Hematopoietic multipotent progenitor cell treated with erythropoietin and hydrocortisone succinate and interleukin-3 and kit ligand, for 8 days (in vitro differentiated cells): ENCODE results near the gene SLC39A7.
A peak's percentile ranks its signal among the peaks of the same experiment; 100 is the strongest.

ENCODE experiments used
- DNase-seq: peaks from one replicate; pipeline ENCODE4 v3.0.0-alpha.2; 2015

SLC39A7 gene, protein sequence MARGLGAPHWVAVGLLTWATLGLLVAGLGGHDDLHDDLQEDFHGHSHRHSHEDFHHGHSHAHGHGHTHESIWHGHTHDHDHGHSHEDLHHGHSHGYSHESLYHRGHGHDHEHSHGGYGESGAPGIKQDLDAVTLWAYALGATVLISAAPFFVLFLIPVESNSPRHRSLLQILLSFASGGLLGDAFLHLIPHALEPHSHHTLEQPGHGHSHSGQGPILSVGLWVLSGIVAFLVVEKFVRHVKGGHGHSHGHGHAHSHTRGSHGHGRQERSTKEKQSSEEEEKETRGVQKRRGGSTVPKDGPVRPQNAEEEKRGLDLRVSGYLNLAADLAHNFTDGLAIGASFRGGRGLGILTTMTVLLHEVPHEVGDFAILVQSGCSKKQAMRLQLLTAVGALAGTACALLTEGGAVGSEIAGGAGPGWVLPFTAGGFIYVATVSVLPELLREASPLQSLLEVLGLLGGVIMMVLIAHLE

DNA sequence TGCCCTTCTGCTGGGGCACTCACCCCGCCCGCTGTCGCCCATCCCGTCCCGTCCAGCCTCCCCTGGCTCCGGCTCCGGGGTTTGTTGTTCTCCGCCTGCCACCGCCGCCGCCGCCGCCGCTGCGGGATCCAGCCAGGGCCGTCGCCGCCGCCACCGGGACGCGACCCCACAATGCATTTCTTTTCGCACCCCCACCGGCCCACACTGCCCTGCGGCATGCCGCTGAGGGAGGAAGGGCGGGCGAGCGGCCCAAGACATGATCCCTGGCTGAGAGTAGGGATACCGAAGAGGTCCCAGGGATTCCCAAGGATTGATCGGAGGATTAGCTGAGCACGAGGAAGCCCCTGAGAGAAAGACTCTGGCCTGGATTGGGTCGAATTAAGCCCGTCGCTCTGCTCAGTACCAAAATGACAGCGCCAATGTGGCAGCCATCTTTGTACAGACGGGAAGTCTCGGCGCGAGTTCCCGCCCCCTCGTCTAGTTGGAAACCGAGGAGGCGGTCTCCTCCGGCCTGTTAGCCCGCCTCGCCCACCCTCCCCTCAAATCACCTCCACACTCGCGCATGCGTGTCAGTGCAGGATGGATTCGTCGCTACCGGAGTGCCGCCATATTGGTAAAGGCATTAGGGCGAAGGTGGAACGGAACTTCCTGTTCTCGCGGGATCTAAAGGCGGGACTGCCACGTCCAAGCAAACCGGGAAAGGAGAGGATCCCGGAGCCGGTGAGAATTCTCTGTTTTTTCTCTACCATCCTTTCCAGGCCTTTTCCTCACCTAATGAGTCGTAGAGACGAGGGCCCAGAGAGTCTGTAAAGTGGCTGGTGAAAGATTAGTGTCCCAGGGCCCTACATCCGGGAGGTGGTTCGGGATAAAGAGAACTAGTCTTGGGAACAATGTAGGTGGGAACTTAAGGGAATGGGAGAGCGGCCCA is at the start of gene SLC39A7, which contains the start of gene RXRB:
Gene SLC39A7, plus strand, starts transcription at position 649 of the 928 bp plus-strand sequence. CDS start 379 bp downstream, outside the sequence.
Gene RXRB, minus strand, starts transcription at position 447 of the 928 bp plus-strand sequence. Its CDS starts 189 bp downstream, at position 258.
- peak; percentile 99 for DNase-seq

GRCh38 chr6:33151050-33151449 is 49.6 kb upstream of the SLC39A7 start:
- no peak for DNase-seq

DNA sequence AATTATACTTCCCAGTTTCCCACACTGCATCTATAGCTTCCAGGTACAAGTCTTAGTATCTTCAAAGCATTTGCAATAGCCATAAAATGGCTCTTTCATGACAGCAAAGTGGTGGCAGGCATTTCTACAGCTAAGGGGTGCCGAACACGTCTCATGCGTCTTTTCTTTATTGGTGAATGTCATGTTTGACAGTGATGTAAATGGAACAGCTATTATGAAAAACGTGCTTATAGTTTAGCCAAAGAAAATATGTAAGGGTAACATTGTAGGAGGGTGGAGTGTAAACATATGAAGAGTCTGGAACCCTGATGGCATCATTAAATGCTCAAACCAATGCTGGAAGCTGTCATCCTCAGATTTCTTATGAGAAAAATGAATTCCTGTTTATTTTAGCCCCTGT is 46.3 kb upstream of the SLC39A7 start:
- no peak for DNase-seq

DNA sequence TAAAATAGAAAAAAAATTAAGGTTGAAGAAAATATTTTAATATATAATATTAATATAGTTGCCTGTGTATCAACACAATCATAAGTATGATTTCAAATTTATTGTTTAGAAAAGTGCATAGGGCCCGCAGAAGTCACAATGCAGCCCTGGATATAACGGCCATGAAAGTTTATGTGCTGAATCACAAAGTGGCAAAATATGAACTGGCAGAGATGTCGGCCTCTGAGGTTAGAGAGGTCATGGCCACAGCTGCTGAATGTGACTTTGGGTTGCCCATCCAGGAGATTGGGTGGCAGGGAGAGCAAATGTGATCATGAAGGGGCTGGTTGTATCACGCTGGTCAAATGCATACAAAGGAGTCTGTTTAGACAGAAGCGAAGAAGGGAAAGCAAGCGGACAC is 44.1 kb upstream of the SLC39A7 start:
- no peak for DNase-seq

GRCh38 chr6:33156964-33157363 is 43.7 kb upstream of the SLC39A7 start:
- DNase-seq, result no peak

- DNase-seq, result no peak
Observed at GRCh38 chr6:33160096-33160495, 40.6 kb upstream of the SLC39A7 start.

DNA sequence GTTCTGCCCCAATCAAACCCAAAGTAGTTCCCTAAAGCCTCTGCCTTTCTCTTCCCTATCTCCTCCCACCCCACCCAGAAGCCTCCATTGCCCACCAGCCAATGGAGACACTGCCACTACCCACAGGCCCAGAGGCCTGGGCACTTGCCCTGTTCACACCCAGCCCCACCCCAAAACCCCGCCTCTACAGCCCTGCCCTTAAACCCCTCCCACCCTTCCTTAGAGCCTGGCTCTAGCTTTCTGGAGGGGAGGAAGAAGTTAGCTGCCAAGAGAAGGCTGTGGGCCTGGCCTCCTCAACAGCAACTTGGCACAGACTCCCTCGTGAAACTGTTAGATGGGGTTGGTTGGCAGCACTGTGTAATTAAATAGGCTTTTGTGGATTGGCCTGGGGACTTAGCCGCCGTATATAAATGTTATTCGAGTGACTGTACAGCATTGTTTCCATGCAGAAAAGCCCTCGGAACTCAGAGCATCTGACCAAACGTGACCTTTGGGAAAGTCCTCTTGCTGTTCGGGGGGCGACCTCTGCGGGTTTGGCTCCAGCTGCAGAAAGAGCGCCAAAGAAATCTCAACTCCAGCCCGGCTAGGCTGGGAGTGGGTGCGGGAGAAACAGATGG is 39.8 kb upstream of the SLC39A7 start:
- DNase-seq, result peak; percentile 91

DNA sequence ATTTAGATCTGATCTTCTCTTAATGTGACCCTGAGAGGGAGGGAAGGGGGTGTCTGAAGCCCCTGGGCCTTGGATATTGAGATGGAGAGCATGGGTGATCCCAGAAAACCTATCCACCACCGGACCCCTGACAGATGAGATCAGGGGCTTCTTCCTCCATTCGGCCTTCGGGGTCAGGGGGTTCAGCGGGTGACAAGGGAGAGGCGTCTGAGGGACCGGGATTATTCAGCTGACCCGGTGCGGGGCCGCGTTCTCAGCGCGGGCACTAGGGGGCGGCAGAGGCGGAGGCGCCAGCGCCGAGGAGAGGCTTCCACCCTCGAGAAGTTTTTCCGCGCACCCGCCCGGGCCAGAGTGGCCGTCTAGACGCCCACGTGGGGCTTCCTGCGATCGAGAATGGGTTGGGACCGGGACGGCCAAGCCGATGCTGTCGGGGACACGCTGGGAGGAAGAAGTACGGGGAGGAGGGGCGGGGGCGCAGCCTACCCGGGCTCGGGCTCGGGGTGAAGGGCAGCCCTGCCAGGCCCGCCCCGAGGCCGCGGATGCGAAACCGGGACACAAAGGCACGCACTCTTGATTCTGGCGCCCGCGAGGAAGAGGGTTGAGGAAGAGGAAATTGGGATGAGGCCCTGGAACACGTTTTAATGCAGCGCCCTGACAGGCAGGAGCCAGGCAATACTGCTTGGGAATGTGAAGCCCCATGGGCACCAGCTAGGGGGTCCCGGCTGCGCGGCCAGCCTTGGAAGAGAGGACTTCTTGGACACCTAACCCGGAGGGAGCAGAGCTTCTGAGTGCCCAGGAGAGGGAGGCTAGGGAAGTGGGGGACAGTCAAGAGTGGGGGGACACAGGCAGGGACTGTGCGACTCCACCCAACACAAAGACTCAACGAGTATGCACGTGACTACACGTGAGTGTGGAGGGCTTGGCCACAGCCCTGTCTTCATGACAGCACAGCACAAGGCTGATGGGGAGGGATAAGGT is 39.0 kb upstream of the SLC39A7 start:
- peak; percentile 74 for DNase-seq

GRCh38 chr6:33163540-33163939 is 37.1 kb upstream of the SLC39A7 start:
- DNase-seq, result no peak

- DNase-seq, result no peak
Observed at GRCh38 chr6:33164176-33164575, 36.5 kb upstream of the SLC39A7 start.

DNA sequence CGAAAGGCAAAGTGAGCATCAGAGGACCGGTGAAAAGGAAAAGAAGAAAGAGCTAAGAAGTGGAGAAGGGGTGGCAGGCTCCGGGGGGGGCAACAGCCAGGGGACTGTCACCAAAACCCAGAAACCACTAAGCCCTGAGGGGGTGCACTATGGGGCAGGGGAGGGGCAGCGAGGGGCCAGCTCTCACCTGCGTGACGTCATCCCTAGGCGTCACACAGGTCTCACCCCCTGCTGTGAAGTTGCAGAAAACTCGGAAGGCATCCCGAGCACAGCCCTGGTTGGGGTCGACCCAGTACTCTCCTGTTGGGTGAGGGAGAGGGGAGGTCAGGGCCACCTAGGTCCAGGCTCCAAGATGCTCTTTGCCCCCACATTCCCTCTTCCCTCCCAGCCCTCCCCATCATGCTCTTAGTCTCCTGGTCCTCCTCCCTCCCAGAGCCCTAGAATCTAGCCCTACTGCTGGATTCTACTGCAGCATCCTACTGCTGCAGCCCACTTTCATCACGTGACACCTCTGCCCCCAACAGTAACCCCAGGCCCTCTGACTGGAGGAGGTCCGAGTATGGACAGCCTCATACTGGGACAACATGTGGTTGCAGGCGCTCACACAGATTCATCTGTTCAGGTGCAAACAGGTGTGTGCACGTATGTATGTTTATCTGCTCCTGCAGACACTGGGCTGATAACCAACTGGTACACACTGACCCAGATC is 35.8 kb upstream of the SLC39A7 start:
- no peak for DNase-seq

- DNase-seq, result no peak
Observed at GRCh38 chr6:33165581-33166258, 34.9 kb upstream of the SLC39A7 start.

- no peak for DNase-seq
Observed at GRCh38 chr6:33166363-33166762, 34.3 kb upstream of the SLC39A7 start.

DNA sequence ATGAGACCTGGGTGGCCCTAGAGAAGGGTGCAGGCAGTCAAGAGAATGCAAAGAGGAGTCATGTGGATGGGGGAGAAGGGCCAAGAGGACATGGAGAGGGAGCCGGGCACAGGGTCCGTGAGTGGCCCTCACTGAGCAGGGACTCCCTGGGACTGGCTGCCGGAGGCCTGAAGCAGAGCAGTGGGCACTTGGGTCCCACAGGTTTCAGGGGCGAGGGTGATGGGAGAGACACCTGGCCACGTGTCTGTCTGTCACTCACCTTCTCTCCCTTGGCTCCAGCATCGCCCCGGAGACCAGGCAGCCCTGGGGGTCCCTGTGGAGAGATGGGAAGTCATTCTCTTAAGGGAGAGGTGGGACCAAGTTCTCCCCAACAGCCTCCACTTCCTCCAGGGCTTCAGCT is 33.9 kb upstream of the SLC39A7 start:
- DNase-seq, result no peak

DNA sequence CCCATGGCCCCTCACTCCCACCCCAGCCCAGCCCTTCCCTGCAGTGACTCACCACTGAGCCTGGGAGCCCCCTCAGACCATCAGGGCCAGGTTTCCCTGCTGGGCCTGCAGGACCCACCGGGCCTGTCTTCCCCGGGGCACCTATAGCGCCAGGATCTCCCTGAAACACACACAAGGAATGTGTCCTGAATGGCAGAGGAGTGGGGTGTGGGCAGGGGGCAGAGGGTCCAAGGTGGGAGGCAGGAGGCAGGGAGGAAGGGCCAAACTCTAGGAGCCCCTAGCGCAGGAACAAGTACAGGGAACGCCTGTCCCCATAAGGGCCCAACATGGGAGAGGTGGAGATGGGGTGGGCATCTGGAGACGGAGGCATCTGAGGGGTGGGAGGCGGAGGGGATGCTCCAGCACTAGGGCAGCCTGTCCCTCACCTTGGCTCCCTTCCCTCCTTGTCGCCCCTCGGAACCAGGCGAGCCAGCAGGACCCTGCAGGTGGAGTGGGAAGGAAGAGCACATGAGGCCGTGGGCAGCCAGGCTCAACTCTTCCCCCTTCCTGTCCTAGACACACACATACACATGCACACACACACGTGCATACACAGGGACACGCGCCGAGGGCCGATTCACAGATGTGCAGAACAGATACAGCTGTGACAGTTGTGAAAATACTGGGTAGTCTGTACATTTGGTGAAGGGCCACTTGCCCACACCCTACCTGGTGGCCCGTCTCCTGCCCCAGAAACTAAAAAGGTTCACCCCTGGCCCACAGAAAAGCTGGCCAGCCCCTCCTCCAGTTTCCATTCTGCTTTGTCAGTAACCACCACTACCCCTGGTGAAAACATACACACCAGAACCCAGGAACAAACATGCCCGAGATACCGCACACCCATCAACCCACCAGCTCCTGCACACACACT is 33.0 kb upstream of the SLC39A7 start:
- DNase-seq, result no peak

DNA sequence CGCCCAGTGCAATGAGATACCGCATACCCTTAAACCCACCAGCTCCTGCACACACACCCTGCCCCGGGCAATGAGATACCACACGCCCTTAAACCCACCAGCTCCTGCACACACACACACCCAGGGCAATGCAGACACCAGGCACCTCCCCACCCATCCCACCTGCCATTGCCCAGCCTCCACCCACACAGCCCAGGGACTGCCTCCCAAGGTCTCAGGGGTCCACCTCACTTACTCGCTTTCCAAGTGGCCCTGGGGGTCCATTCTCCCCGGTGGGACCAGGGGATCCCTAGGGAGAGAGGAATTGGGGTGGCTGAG is 32.4 kb upstream of the SLC39A7 start:
- DNase-seq, result no peak

- DNase-seq, result no peak
Observed at GRCh38 chr6:33168639-33169038, 32.0 kb upstream of the SLC39A7 start.

- DNase-seq, result no peak
Observed at GRCh38 chr6:33169291-33170175, 31.1 kb upstream of the SLC39A7 start.
